ENCODE results near the gene ERICH3.
"Not testable (repeated sequence)": the region's sequence is repeated elsewhere in the genome, so short reads cannot be mapped to it uniquely, and the experiment has no call there.

- not testable (repeated sequence) for TF ChIP-seq EZH2phosphoT487, CTCF (IDR thresholded peaks at IDR 0.05)
Observed at GRCh38 chr1:74670866-74671265, 2.7 kb downstream of the ERICH3 start.

All from neural progenitor cell (in vitro differentiated cells).